T47D (cell line): ENCODE data around the gene CRACR2B.

Source experiments
- DNase-seq, 2 experiments: peaks; one replicate each; pipeline versions ENCODE4 v3.0.0 to v3.0.0-alpha.2; 2011 to 2012; ENCODE audit warnings: low read depth in 1 of 2, low spot score in 1 of 2
- JUND ChIP-seq: IDR thresholded peaks from 2 replicates; pipeline ENCODE4 v1.6.1; 2012; ENCODE audit warnings: low read depth
- in situ Hi-C: cut with HindIII; loops from 2 replicates; pipeline ENCODE4 v1.10.0; 2016; ENCODE audit warnings: low sequenced_read_pairs, low pct_unique_long_range_greater_than_20kb

The CRACR2B gene

DNA sequence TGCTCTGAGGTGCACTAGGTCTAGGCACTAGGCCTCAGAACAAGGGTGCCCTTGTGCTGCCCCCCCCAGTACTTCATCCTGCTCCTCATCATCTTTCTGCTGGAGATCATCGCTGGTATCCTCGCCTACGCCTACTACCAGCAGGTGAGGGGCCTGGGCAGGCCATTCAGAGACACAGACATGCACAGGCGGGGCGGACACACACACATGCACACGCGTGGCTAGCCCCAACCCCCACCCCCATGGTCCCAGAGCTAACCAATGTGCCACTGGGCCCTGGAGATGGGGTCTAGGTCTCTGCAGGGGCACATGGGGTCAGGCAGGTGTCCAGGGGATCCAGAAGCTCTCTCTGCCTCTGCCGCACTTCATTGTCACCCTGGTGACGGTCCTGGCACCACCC is 9.0 kb downstream of the CRACR2B start:
- no peak for TF ChIP-seq JUND
- DNase-seq, result no peak
- in situ Hi-C loops, result no loop called here

DNA sequence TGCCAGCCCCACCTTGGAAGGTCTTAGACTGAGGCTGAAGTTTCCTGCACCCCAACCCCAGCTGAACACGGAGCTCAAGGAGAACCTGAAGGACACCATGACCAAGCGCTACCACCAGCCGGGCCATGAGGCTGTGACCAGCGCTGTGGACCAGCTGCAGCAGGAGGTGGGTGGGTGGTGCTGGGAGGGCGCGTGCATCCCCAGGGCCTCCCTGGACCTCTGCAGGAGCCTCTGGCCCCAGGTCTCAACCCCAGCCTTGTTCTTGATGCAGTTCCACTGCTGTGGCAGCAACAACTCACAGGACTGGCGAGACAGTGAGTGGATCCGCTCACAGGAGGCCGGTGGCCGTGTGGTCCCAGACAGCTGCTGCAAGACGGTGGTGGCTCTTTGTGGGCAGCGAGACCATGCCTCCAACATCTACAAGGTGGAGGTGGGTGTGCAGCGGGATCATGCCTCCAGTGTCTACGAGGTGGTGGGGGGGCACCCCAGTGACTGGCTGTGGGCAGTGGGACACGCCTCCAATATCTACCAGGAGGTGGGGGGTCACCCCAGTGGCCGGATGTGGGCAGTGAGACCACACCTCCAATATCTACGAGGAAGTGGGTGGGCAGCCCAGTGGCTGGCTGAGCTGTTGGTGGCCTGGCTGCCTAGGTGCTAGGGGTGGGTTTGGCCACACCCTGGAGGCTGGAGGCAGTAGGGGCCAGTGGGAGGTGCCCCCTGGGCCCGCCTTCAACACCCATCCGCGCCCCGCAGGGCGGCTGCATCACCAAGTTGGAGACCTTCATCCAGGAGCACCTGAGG is 9.7 kb downstream of the CRACR2B start:
- DNase-seq, result no peak
- in situ Hi-C loops, result no loop called here
- no peak for TF ChIP-seq JUND

DNA sequence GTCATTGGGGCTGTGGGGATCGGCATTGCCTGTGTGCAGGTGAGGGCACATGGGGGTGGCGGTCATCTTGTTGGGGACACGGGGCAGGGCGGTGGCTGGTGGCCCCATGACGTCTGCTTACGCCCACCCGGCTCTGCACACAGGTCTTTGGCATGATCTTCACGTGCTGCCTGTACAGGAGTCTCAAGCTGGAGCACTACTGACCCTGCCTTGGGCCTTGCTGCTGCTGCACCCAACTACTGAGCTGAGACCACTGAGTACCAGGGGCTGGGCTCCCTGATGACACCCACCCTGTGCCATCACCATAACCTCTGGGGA is 10.2 kb downstream of the CRACR2B start:
- no peak for TF ChIP-seq JUND
- in situ Hi-C loops, result no loop called here
- no peak for DNase-seq

DNA sequence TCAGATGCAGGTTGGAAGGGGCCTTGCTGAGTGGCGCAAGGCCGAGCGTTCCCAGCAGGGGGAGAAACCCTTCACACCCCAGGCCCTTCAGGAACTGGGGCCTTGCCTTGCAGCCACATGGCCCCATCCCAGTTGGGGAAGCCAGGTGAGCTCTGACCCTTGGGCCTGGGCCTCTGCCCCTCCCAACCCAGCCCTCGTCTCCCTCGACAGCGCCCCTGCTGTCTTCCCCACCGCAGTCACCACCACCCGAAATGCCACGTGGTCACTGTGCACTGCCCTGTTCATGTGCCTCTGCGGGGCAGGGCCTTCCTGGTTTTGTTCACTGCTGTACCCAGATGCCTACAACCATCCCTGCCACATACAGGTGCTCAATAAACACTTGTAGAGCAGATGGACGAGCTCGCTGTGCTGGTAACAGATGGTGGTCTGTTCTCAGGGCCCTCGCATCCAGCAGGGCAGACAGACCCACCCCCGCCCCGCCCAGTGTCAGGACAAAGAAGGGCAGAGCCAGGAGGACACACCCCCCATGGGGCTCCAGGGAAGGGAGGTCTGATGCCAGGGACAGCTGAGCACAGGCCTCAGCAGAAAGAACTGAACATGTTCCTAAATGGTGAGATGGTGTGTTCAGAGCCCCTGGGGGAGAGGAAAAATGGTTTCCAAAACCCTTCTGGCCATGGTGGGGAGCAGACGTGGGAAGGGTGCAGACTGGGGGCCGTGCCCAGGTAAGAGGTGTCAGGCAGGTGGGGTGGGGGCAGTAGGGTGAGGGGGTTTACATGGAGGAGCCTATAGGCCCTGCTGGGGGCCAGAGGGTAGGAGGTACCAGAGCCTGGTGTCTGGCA is 10.9 kb downstream of the CRACR2B start:
- peak in 1 of 2 experiments; percentile 46 for DNase-seq
- in situ Hi-C loops, result no loop called here
- TF ChIP-seq JUND, result no peak

DNA sequence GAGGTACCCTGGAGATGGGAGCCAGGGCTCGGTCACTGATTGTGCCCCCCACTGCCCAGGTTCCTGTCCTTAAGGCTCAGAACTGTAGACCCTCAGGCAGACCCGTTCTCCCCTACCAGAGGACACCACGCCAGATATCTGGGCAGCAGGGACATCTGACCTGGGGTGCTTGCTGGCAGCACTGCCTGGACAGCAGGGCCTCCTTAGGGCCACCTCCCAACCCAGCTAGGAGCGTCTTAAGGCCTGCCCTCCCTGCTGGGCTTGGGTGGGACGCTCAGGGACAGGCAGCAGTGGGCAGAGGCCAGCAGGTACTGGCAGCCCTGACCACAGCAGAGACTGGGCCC is 11.5 kb downstream of the CRACR2B start:
- in situ Hi-C loops, result no loop called here
- no peak for DNase-seq
- TF ChIP-seq JUND, result no peak

DNA sequence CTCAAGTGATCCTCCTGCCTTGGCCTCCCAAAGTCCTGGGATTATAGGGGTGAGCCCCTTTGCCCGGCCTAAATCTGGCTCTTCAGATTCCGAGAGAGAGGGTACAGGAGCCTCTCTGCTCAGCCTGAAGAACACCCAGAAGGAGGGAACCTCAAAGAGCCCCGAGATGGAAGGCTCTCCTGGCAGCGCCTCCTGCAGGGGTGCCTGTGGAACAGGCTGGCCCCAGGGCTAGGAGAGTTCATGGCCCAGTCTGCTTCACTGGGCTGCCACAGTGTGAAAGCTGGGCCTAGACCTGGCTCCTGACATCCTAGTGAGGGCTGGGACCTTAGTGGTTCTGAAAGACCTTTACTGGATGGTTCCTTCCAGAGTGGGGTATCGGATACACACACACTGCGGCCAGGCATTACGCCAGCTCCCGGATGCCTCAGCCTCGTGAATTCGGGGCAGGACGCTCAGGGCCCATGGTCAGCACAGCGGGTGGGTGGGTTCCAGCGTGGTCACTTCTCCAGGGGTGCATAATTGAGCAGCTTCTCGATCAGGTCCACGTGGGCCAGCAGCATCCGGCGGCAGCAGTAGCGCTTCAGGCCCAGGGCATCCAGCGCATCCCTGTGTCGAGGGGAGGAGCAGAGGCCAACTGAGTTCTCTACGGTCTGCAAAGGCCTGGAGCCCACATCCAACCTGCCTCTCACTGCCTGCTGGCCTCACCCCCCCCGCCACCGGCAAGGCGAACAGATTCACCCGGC is 12.3 kb downstream of the CRACR2B start:
- TF ChIP-seq JUND, result no peak
- in situ Hi-C loops, result no loop called here
- DNase-seq, result no peak

DNA sequence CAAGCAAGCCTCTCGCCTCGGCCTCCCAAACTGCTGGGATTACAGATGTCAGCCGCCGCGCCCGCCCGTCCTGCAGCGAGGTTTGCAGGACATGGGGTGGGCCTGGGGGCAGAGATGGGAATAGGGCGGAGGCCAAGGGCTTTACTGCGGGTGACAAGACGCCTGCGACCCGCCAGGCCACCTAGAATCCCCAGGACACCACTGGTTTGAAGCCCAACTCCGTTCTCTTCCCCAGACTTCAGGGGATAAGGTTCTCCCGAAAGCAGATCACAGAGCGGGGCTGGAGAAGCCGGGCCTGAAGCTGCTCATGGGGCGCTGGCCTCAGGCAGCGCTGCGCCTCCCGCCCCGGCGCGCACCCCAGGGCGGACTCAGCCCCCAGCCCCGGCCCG is 14.3 kb downstream of the CRACR2B start:
- DNase-seq, result no peak
- TF ChIP-seq JUND, result no peak
- in situ Hi-C loops, result no loop called here

DNA sequence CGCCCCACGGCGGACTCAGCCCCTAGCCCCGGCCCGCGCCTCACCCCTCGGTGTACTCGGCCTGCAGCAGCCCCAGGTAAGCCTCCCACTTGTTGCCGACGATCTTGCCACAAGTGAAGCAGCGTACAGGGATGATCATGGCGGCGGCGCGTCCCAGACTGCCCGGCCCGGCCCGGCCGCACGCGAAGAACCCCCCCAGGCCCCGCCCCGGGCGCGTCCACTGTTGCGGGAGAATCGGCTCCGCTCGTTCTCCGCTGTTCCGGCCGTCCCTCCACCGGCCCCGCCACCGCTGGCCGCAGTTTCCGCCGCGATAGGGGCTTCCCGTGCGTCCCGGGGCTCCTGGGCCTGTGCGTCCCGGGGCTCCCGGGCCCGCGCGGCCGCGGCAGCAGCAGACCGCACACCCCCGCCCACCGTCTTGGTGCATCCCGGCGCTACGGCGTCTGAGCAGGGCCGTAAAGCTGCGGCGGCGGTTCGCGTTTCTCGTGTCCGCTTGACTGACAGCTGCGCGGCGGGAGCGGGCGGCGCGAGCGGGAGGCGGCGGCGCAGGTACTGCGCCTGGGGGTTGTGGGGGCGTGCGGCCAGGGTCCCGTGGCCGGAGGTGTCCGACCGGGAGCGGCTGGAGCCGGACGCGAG is 14.8 kb downstream of the CRACR2B start, which contains the start of the genes POLR2L and TSPAN4:
Gene POLR2L, minus strand, starts transcription at position 160 of the 633 bp plus-strand sequence. Its CDS starts 21 bp downstream, at position 139.
Gene TSPAN4, plus strand, starts transcription at position 483 of the 633 bp plus-strand sequence. CDS start 7,453 bp downstream, outside the sequence.
- peak; percentile 79 to 91 for DNase-seq
- in situ Hi-C loops, result no loop called here
- TF ChIP-seq JUND, result no peak

DNA sequence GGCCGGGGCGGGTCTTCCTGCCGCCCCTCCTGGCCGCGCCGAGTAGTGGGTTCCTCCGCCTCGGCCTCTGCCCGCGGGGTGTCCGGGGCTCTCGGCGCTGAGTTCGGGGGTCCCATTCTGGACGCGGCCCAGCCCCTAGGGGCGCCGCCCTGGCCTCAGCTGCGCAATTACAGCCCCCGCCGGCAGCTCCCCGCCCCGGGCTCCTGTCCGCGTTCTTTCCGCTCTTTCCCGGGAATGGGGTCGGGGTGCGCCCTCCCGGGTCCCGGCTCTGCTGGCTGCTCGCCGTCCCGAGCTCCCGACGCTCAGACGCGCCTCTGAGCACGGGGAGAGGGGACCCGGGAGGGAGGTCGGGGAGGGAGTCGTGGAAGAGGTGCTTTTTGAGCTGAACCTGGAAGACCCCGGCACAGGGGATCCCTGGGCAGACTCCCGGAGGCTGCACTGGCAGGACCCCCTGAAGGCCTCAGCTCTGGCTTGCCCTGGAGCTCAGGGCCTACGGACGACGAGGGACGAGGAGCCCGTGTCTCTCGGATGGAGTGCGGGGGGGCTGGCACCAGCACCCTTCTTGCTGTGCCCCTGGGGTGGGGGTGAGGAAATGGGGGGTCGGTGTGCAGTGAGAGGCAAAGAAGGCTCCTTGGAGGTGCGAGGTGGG is 15.5 kb downstream of the CRACR2B start:
- in situ Hi-C loops, result no loop called here
- no peak for DNase-seq
- no peak for TF ChIP-seq JUND

DNA sequence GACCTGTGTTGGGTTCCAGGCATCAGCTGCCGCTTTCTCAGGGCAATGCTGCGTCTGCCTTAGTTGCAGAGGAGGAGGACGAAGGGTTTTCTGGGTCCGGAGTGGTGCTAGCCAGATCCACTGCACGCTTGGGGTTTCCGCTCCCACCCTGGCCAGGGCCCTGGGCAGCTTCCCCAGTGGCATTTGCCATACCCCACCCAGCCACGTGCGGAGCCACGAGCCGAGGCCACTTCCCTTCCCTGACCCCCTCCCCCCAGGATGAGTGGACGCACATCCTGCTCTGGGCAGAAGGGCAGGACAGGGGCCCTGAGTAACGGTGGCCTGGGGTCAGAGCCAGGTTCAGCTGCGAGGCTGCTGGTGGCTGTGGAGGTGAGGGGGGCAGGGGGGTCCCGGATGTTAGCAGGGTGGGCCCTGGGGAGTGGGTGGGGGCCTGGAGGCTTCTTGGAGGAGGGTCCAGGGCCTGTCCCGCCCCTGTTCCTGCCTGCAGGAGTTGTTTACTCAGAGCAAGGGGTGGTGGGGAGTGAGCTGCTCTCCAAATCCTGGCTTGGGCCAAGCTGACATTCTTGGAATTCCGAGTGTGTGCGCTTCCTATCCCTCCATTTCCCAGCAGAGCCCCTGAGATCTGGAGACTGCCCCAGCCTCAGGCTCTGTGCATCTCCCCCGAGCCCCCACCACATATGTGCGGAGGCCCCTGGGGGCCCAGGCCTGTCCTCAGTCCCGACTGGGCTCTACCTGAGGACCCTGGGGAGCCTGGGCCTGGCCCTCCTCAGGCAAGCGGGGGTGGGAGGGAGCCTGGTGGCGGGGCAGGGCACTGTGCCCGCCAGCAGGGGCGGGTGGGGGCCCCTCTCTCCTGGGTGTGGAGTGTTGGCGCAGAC is 16.3 kb downstream of the CRACR2B start:
- TF ChIP-seq JUND, result no peak
- DNase-seq, result peak; percentile 85 to 89
- in situ Hi-C loops, result no loop called here
